GM19238 (cell line): ENCODE measurements around the gene NR1I3.
A peak's percentile ranks its signal among the peaks of the same experiment; 100 is the strongest.

Source experiments
- DNase-seq: peaks from one replicate; pipeline ENCODE4 v3.0.0; 2011; ENCODE audit warnings: low spot score; ENCODE audit not compliant: insufficient read length

NR1I3 gene

DNA sequence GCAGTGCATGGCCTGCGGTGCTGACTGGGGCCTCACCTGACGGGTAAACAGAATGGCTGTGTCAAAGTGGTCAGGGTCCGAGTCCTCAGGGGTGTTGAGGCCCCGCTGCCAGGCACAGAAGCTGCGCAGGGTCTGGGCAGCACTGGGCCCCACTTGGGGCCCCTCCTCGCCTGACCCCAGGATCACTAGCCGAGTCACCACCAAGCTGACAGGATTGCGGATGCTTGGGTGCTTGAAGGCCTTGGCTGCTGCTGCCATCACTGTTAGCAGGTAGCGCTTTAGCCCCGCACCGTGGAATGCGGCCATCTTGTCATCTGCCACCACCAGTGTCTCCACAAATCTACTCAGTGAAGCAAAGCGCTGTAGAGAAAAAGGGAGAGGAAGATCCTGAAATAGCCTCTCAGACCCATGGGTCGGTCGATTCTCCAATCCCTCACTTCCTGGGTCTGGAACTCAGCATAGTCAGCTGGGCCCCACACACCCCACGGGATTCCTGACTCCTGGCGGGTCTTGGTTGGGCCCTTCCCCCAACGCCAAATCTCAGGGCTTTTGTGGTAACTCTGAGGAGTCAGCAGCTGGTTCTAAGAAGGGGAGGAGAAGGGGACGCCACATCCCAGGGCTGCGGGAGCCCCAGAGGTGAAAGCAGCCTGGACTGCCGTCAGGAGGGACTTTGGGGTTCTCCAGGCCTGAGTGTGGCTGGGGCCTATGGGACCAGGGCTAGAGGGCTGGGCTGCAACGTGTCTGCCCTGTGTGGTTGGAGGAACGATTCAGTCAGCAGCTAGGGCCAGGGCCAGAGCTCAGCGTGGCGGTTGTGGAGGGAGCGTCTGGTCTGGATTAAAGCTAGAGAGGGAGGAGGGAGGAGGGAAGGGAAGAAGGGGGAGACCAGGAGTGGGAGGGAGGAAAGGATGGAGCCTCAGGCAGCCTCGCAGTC lies 41.2 kb downstream of the NR1I3 start:
- DNase-seq: no peak

DNA sequence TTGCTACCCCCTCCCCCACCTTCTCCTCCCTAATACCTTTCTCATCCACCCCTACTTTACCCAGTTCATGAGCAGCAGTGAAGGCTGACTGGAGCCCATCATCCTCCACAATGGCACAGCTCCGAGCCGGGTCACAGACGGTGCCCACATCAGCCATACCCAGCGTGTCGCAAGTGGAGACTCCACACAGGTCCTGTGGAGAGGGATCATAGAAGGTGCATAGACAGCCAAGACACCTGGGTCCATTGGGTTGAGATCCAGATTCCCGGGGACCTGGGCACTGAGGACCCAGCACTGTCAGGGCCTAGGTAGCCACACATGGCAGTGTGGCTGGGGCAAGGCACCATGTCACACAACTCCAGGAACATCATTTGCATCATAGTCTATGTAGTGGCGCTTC lies 41.9 kb downstream of the NR1I3 start:
- DNase-seq: no peak

DNA sequence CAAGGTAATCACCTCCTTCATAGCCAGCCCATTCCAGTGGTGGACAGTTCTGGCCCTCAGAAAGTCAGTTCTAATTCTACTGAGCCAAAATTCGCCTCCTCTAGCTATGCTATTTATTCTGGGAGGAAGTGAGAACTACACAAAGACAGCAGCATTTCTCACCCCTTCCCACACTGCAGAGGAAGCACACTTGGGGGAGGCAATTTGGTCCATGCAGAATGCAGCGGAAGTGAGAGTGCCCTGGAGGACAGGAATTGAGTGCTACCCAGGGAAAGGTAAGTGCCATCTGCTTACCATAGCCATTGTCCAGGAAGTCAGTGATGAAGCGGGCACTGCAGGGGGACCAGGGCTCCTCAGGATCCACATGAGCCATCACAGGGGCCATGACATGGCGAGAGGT lies 42.8 kb downstream of the NR1I3 start:
- DNase-seq: peak; percentile 32

DNA sequence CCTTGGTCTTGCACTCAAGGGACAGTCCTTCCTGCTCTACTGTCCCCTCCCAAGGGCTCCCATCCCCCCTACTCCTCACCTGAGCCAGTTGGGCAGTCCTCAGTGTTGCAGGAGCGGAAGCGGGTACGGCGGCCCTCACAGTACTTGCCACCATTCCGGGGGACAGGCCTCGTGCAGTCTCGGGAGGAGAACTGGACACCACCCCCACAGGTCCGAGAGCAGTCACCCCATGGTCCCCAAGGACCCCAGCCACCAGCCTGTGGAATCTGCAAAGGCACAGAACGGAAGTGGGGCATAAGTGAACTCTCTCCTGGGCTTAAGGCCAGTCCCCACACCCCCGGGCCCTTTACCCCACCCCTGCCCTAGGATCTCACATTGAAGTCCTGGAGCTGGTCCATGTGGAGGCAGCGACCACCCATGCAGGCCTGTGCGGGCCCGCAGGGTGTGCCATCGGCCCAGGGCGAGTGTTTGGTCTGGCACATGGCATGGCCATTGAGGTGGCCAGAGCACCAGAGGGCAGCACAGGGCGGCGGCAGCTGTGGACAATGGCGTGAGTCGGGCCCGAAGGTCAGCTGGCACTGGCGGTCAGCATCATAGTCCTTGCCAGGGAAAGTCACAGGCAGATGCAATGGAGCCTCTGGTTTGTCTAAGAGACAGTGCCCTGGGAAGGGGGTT lies 44.3 kb downstream of the NR1I3 start:
- DNase-seq: no peak

DNA sequence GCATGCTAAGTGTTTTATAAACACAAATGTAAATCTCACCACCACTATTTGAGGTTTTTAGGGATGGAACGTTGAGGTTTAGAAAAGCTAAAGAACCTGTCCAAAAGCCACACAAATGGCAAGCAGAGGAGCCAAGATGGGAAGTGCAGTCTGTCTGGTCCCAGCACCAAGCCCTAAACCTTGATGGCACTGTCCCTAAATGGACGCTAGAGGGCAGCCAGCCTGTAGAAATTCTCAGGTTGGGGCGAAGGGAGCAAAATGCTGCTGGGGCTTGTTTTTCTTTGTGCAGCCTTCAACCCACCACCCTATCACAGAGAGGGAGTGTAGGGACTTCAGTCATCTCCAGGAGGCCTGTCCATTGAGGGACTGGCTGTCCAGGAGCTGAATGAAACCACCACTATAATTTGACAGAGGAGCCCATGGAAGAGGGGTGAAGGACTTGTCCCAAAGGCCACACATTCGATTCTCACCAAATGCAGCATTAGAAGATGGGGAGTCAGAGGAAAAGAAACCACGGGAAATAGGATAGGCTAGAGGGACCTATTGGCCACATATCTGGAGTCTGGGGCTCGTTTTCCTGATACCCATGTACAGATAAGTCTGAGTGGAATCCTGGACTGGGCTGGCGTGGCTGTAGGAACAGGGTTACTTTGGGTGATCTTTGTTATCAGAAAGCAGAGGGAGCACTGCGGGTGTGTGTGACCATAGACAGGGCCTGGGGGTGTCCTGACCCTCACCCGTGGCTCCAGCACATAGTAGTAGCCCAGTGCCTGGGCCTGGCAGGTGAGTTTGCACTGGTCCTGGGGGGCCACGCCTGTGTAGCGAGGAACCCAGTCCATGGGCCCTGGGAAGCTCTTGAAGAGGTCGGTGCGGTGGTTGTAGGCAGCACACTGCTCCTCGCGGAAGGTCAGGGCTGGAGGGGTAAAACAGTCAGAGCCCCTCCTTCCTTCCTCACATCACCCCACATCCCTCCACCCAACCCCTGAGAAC lies 45.2 kb downstream of the NR1I3 start:
- peak; percentile 70 for DNase-seq

DNA sequence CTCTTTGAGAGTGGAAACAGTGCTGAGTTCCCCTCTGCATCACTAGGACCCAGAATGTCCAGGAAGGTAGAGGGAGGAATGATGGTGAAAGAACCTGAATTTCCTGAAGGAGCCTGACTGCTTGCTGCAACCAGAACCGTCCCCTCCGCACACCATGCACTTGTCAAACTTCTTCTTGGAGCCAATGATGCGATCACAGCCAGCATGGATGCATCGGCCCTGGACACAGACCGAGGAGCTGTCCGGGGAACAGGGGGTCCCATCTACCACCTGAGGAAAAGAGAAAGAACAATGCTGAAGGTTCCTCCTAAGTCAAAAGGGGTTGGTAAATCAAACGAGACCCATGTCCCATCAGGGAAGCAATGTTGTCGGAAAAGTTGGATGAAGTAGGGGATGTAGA lies 46.0 kb downstream of the NR1I3 start:
- no peak for DNase-seq

DNA sequence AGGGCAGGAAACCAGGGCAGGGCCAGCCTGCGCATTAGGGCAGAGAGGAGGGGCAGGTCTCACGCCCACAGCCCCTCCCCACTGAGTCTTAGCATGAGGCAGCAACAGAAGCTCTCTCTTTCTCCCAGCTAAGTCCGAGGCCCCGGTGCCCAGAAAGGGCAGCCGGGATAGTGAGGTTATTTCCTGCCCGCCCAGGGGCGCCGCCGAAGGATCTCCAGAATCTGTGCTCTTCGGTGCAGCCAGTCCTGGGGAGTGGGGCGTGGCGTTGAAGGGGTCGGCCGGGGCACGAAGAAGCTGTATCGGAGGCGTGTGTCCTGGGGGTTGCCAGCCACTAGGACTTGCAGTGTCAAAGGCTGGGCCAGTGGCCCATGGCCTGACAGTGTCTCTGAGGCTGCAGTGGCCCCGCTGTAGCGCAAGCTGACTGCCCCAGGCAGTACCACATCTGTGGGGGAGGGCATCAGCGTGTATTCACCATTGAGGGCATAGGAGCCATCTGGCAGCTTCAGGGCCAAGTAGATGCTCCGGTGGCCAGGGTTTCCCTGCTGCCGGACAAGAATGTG lies 47.0 kb downstream of the NR1I3 start:
- no peak for DNase-seq

DNA sequence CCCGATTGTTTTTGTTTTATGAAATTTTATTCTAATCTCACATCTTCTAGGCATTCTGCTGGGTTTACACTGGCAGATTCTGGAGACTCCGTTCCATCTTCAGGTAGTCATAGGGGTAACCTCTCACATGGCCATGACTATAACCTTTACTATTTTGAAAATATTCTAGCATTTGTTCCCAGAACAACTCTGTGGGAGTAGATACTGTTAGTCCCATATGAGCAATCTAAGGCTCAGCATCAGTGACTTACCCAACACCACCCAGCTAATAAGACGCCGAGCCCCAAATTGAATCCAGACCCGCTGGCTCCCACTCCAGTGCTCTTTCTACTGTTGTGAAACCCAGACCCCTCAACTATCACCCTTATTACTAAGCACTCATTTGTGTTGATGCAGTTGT lies 49.0 kb downstream of the NR1I3 start:
- DNase-seq: no peak

DNA sequence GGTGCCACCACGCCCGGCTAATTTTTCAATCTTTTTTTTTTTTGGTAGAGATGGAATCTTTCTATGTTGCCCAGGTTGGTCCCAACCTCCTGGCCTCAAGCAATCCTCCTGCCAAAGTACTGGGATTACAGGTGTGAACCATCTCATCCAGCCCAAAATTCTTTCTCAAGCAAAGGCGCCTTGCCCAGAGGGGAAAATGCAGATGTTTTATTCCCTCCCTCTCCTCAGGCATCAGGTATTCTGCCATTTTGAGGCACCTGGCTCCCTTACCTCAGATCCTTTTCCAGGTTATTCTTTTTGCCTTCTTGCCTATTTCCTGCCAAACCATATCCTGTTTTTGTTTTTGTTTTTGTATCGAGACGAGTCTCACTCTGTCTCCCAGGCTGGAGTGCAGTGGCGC lies 49.6 kb downstream of the NR1I3 start:
- DNase-seq: no peak

DNA sequence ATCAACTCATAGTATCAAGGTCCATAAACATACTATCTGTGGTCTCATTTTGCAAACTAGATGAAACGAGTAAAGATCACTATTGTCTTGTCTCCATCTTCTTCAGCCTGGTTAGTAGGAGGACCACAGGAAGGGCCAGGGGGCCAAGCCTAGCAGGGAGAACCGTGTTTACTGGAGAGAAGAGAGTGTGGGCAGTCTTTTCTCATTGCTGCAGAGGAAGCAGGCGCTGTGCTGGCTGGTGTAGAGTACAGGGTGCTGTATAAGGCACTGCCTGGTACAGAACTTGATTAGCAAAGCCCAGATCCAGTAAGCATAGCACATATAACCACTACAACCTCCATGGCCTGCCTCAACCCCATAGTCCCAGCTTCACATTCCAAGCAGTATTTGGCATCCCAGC lies 50.7 kb downstream of the NR1I3 start:
- DNase-seq: no peak

DNA sequence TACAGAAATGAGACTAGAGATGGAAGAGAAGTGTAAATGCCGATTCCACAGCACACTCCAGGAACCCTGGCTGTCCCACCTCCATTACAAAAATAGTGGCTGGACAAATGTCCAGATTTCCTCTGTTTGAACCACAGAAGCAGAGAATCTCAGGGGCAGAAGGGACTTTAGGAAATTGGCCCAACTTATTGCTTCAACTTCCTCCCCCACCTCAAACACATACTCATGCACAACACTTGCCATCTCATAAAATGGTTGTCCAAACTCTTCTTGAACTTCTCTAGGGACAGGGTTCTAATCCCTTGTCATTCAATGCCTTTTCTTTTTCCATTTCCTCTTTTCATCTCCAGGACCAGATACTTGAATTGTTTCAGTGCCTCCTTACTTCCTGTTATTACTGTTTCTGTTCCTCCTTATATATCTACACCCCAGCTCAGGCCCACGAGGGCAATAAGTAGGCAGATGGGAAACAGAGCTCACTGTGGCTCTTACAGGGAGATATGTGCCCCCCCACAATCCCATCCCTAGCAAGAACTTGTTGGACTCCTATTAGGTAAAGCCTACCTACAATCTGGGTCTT lies 52.2 kb downstream of the NR1I3 start:
- peak; percentile 21 for DNase-seq

DNA sequence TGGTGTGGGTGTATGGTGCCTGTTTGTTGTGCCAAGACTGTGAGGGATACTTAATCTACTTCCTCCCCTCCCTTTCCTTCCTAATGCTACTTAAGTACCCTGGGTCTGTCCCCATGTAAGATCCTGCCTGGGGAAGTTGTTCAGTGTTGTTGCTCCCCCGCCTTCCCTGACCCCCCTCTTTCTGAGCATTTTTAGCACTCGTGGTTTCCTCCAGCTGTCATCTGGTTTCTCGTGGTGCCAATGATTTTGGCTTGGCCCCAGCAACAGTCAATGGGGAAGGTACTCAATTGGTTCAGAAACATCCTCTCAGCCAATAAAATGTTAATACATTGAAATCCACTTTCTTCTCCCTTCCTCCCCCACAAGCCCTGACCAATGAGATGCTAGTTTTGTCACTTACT lies 52.7 kb downstream of the NR1I3 start:
- peak; percentile 79 for DNase-seq

DNA sequence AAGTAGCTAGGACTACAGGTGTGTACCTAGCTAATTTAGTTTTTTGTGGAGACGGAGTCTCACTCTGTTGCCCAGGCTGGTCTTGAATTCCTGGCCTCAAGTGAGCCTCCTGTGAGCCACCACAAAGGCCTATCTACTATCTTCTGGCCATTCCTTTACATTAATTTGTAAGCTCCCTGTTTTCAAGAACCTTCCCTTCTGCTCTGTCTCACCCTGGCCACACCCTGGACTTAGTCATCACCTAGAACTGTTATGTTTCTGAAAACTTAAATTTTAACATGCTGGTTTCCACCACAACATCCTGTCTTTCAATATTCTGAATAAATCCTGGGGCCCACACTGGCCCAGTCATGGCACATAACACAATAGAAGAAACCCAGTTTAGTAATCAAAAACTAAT lies 55.8 kb downstream of the NR1I3 start:
- no peak for DNase-seq

DNA sequence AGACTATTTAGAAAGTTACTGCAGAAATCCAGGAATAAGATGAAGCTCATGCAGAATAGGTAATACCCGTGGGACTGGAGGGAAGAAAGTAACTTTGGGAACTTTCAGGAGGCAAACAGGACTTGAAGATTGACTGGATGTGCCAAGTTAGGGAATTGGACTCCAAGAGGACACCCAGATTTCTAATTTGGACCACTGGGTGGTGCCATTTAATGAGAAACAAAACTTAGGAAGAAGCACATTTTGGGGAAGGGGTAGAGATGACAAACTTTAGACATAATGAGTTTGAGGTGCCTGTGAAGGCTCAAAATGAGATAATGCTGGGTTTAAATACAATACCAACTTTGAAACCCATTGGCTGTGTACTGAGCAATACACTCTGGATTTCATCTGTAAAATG lies 57.4 kb downstream of the NR1I3 start:
- no peak for DNase-seq

DNA sequence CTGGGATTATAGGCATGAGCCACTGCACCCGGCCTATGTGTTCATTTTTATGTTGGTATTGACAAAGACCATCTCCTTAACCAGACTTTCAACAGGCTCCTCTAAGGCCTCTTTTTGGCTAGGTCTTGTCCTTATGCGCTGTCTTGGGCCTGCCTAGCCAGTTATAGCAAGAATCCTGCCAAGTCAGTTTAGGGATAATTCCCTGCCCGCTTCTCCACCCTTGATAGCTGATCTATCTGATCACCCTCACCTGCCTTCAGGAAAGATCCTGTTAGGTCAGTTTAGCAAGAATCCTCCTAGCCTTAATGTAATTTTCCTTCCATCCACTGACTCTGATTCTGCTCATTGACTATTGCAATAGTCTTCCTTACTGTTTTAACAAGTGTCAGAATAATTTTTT lies 58.3 kb downstream of the NR1I3 start:
- DNase-seq: no peak
